WTC11 (cell line): ENCODE results near the gene DNAJC24. TPM values are rescaled to one million over a fixed set of nuclear protein-coding genes. Genes with fewer than 3 reads are reported as not detected.

Experiments used
- ATAC-seq: fragments of 200-7000 bp; cut with Tn5 transposase; 2 replicates; pipeline ENCODE4 v1.10.0; 2021; ENCODE audit warnings: mild to moderate bottlenecking, moderate library complexity
- CTCF ChIA-PET: fragments of 300-600 bp; sonication (Branson Sonifier 250); formaldehyde crosslinking; loops from one replicate; lab custom pipeline; 2021; ENCODE audit warnings: antibody characterized with exemption; lab: Charles Lee
- POLR2A ChIA-PET: fragments of 350-600 bp; sonication (Branson Sonifier 250); formaldehyde crosslinking; loops from one replicate; lab custom pipeline; 2021; ENCODE audit warnings: antibody characterized with exemption; lab: Charles Lee
- DNase-seq: peaks from one replicate; pipeline ENCODE4 v3.0.0; 2021; ENCODE audit warnings: low spot score
- H3K27ac Mint-ChIP-seq: 2 replicates; pipeline ENCODE4 v1.8.0; 2021; ENCODE audit warnings: mixed read lengths
- H3K27me3 Mint-ChIP-seq: 2 replicates; pipeline ENCODE4 v1.8.0; 2021; ENCODE audit warnings: low read depth, mild to moderate bottlenecking, moderate library complexity, mixed read lengths
- H3K36me3 Mint-ChIP-seq: 2 replicates; pipeline ENCODE4 v1.8.0; 2021; ENCODE audit warnings: mixed read lengths
- H3K4me1 Mint-ChIP-seq: 2 replicates; pipeline ENCODE4 v1.8.0; 2022; ENCODE audit warnings: mixed read lengths
- H3K4me3 Mint-ChIP-seq: 2 replicates; pipeline ENCODE4 v1.8.0; 2021; ENCODE audit warnings: mild to moderate bottlenecking, moderate library complexity, mixed read lengths
- H3K9me3 Mint-ChIP-seq: 2 replicates; pipeline ENCODE4 v1.8.0; 2021; ENCODE audit warnings: mixed read lengths
- ESRRA ChIP-seq: sonication (generic); formaldehyde crosslinking; IDR thresholded peaks from 2 replicates; pipeline ENCODE4 v1.8.1; 2022; ENCODE audit warnings: mild to moderate bottlenecking, missing genetic modification reagents, borderline replicate concordance
- FOXP1 ChIP-seq: sonication (generic); formaldehyde crosslinking; IDR thresholded peaks from 2 replicates; pipeline ENCODE4 v1.8.0; 2022; ENCODE audit warnings: missing genetic modification reagents, mild to moderate bottlenecking, moderate library complexity, borderline replicate concordance
- GABPB1 ChIP-seq: sonication (generic); formaldehyde crosslinking; IDR thresholded peaks from 2 replicates; pipeline ENCODE4 v1.8.1; 2023; ENCODE audit warnings: mild to moderate bottlenecking, missing genetic modification reagents
- GRHL2 ChIP-seq: fragments of 250-450 bp; sonication (Bioruptor Pico); IDR thresholded peaks from 2 replicates; pipeline ENCODE4 v1.8.0; 2022; ENCODE audit warnings: mild to moderate bottlenecking, moderate library complexity; ENCODE audit not compliant: insufficient replicate concordance, severe bottlenecking
- IRF1 ChIP-seq: sonication (generic); formaldehyde crosslinking; IDR thresholded peaks from 2 replicates; pipeline ENCODE4 v1.8.0; 2023; ENCODE audit warnings: missing genetic modification reagents
- KAT7 ChIP-seq: sonication (generic); formaldehyde crosslinking; IDR thresholded peaks from 2 replicates; pipeline ENCODE4 v1.8.1; 2023; ENCODE audit warnings: missing genetic modification reagents, mild to moderate bottlenecking, borderline replicate concordance
- MYBL2 ChIP-seq: sonication (generic); formaldehyde crosslinking; IDR thresholded peaks from 2 replicates; pipeline ENCODE4 v1.8.1; 2023; ENCODE audit warnings: mild to moderate bottlenecking, moderate library complexity, missing genetic modification reagents
- NFYB ChIP-seq: sonication (generic); formaldehyde crosslinking; conservative IDR thresholded peaks from 2 replicates; pipeline ENCODE4 v1.8.0; 2022; ENCODE audit warnings: low read depth, missing genetic modification reagents
- RELA ChIP-seq: sonication (generic); formaldehyde crosslinking; IDR thresholded peaks from 2 replicates; pipeline ENCODE4 v1.8.1; 2022; ENCODE audit warnings: missing genetic modification reagents, mild to moderate bottlenecking, borderline replicate concordance
- RORB ChIP-seq: fragments of 250-450 bp; sonication (Bioruptor Pico); IDR thresholded peaks from 2 replicates; pipeline ENCODE4 v1.9.0; 2021; ENCODE audit warnings: mild to moderate bottlenecking
- SMAD4 ChIP-seq: sonication (generic); formaldehyde crosslinking; IDR thresholded peaks from 2 replicates; pipeline ENCODE4 v1.8.0; 2022; ENCODE audit warnings: mild to moderate bottlenecking, missing genetic modification reagents
- ZNF532 ChIP-seq: fragments of 250-450 bp; sonication (Bioruptor Pico); IDR thresholded peaks from 2 replicates; pipeline ENCODE4 v1.9.0; 2021; ENCODE audit warnings: mild to moderate bottlenecking, borderline replicate concordance
- total RNA-seq: library from RNA; stranded (reverse); gene quantifications from 3 replicates; pipeline ENCODE4 v1.2.3, GENCODE V29; 2021
- TF ChIP-seq, protein P1 (sequence below): sonication (generic); formaldehyde crosslinking; conservative IDR thresholded peaks from 2 replicates; pipeline ENCODE4 v1.8.1; 2022; ENCODE audit warnings: mild to moderate bottlenecking, missing genetic modification reagents
- TF ChIP-seq, protein P2 (sequence below): sonication (generic); formaldehyde crosslinking; IDR thresholded peaks from 2 replicates; pipeline ENCODE4 v1.8.0; 2022; ENCODE audit warnings: missing genetic modification reagents

The DNAJC24 gene
- total RNA-seq, 1 experiment from 2014 or later: 15.4 TPM

- POLR2A ChIA-PET: no interaction called here
- no peak for ATAC-seq
These were observed 44.5 kb upstream of the DNAJC24 start for GRCh38 chr11:31325160-31325559.

DNA sequence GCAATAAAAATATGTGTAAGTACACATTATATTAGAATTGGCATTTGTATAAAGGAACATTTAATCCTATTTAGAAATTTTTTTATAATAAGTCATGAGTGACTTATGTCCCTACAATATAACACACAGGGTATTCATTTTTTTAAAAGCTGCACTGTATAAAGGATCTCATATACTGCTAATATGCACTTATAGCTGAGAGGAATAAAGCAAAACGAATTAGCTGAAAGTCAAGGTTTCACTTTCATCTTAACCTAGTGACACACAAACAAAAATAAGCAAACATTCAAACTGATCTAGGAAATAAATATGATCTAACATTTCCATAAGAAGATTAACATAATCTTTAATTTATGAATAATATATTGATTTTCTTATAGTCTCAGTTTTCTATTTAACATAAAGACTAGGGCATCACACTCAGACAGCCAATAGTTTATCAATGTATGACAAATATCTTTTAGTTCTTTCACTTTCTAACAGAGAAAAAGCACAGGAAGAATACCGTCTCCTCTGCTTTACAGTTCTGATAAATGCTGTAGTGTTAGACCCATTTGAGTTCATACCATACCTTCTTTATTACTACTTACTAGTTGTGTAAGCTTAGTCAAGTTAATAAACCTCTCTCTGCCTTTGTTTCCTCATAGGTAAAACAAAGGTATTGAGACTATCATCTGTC, 43.1 kb upstream of the DNAJC24 start:
- ChIA-PET POLR2A (interaction anchor here (0.6 kb wide), 1 partner anchor 360 kb away, joined by 3 read pairs; no protein-coding TSS in a partner anchor), CTCF (interaction anchor here (1.2 kb wide), 1 partner anchor 14 kb away, joined by 3 read pairs; no protein-coding TSS in a partner anchor)
- DNase-seq (no peak), ATAC-seq (no peak)
- peaks cover 28% of the 10 kb centered on the region for H3K9me3 Mint-ChIP-seq
- no peak overlapping the region for H3K4me3 Mint-ChIP-seq
- H3K36me3 Mint-ChIP-seq: no peaks in the 10 kb centered on the region; the same call in 1 of the 2 replicates
- TF ChIP-seq ZNF532 (no peak), RORB (CRISPR knock-in tag) (no peak), NFYB (no peak), ESRRA (CRISPR knock-in tag) (no peak), GABPB1 (CRISPR knock-in tag) (no peak), RELA (CRISPR knock-in tag) (no peak), SMAD4 (CRISPR knock-in tag) (no peak)
- H3K27ac Mint-ChIP-seq: no peak overlapping the region
- H3K4me1 Mint-ChIP-seq: 0 out of 2 replicates have a peak, but pooled peaks cover under 1% of the 10 kb centered on the region
- no peaks in the 10 kb centered on the region for H3K27me3 Mint-ChIP-seq

More at GRCh38 chr11:31325160-31325559, 44.5 kb upstream of the DNAJC24 start:
- no peak for DNase-seq
- CTCF ChIA-PET: no interaction called here
- no peak for TF ChIP-seq FOXP1 (CRISPR knock-in tag)
- TF ChIP-seq, protein P1, sequence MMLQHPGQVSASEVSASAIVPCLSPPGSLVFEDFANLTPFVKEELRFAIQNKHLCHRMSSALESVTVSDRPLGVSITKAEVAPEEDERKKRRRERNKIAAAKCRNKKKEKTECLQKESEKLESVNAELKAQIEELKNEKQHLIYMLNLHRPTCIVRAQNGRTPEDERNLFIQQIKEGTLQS (CRISPR knock-in tag): no peak
- TF ChIP-seq IRF1: no peak
- TF ChIP-seq, protein P2, sequence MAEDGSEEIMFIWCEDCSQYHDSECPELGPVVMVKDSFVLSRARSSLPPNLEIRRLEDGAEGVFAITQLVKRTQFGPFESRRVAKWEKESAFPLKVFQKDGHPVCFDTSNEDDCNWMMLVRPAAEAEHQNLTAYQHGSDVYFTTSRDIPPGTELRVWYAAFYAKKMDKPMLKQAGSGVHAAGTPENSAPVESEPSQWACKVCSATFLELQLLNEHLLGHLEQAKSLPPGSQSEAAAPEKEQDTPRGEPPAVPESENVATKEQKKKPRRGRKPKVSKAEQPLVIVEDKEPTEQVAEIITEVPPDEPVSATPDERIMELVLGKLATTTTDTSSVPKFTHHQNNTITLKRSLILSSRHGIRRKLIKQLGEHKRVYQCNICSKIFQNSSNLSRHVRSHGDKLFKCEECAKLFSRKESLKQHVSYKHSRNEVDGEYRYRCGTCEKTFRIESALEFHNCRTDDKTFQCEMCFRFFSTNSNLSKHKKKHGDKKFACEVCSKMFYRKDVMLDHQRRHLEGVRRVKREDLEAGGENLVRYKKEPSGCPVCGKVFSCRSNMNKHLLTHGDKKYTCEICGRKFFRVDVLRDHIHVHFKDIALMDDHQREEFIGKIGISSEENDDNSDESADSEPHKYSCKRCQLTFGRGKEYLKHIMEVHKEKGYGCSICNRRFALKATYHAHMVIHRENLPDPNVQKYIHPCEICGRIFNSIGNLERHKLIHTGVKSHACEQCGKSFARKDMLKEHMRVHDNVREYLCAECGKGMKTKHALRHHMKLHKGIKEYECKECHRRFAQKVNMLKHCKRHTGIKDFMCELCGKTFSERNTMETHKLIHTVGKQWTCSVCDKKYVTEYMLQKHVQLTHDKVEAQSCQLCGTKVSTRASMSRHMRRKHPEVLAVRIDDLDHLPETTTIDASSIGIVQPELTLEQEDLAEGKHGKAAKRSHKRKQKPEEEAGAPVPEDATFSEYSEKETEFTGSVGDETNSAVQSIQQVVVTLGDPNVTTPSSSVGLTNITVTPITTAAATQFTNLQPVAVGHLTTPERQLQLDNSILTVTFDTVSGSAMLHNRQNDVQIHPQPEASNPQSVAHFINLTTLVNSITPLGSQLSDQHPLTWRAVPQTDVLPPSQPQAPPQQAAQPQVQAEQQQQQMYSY: no peak
- TF ChIP-seq GRHL2: no peak
- TF ChIP-seq MYBL2: no peak
- no peak for TF ChIP-seq KAT7 (CRISPR knock-in tag)
- no peak for TF ChIP-seq RELA (CRISPR knock-in tag)
- Mint-ChIP-seq H3K27ac (no peak overlapping the region), H3K9me3 (peaks cover 16% of the 10 kb centered on the region), H3K4me1 (peaks cover 4% of the 10 kb centered on the region; the same call in 1 of the 2 replicates), H3K4me3 (no peak overlapping the region), H3K36me3 (no peaks in the 10 kb centered on the region; the same call in 1 of the 2 replicates), H3K27me3 (no peaks in the 10 kb centered on the region)
